Esophagus squamous epithelium (tissue), 4 donors: Measurements from ENCODE around the gene MRAP2.

Source experiments
- POLR2A ChIP-seq, 4 donors: fragments of 450-650 bp; IDR thresholded peaks; one replicate each; pipeline ENCODE4 v1.6.1; 2017; ENCODE audit warnings: antibody characterized with exemption in 4 of 4, mild to moderate bottlenecking in 4 of 4, moderate library complexity in 3 of 4
- TF ChIP-seq, protein P1 (sequence below), 6 experiments: fragments of 450-650 bp in 4 of 6; fragments of 200-600 bp in 2 of 6; sonication (generic) in 2 of 6; IDR thresholded peaks; one replicate each; pipeline ENCODE4 v1.5.1; 2016 to 2019; ENCODE audit warnings: antibody characterized with exemption in 6 of 6, mild to moderate bottlenecking in 4 of 6, moderate library complexity in 4 of 6

DNA sequence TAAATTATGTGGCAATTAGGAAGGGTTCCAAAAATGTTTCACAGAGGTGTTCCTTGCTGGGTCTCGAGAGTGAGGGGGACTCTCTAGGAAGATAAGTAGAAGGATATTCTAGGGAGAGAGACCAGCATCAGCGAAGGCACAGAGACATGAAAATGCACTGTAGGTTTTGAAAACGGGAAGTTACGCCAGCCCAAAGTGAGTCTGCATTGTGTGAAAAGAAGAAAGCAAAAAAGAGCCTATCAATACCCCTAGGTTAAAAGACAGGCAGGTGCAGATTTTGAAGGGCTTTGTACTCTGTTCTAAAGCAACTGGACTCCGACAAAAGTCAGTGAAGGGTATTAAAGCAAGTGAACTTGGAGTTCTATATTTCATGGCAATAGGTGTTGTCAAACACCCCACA, 25.7 kb upstream of the MRAP2 start:
- TF ChIP-seq, protein P1, sequence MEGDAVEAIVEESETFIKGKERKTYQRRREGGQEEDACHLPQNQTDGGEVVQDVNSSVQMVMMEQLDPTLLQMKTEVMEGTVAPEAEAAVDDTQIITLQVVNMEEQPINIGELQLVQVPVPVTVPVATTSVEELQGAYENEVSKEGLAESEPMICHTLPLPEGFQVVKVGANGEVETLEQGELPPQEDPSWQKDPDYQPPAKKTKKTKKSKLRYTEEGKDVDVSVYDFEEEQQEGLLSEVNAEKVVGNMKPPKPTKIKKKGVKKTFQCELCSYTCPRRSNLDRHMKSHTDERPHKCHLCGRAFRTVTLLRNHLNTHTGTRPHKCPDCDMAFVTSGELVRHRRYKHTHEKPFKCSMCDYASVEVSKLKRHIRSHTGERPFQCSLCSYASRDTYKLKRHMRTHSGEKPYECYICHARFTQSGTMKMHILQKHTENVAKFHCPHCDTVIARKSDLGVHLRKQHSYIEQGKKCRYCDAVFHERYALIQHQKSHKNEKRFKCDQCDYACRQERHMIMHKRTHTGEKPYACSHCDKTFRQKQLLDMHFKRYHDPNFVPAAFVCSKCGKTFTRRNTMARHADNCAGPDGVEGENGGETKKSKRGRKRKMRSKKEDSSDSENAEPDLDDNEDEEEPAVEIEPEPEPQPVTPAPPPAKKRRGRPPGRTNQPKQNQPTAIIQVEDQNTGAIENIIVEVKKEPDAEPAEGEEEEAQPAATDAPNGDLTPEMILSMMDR (IDR thresholded peaks at IDR 0.05): no peak
- no peak for TF ChIP-seq POLR2A (IDR thresholded peaks at IDR 0.05)
